ENCODE results near the gene ACY1. TPM values are rescaled to one million over a fixed set of nuclear protein-coding genes. Genes with fewer than 3 reads are reported as not detected.

Gene ACY1
- total and polyA plus RNA-seq, 2 of the 13 experiments (the other 11 are each of a cell fraction or from before 2014, with no cell fraction given): 113 to 162 TPM

- TF ChIP-seq ZNF687 (CRISPR knock-in tag; IDR thresholded peaks at IDR 0.05) (peak; percentile 49; the same call in 1 of the 2 replicates), ZNF850 (CRISPR knock-in tag; conservative IDR thresholded peaks at IDR 0.05) (no peak), NCOA1 (CRISPR knock-in tag; IDR thresholded peaks at IDR 0.05) (no peak), ZNF720 (CRISPR knock-in tag; IDR thresholded peaks at IDR 0.05) (no peak), HNF1A (IDR thresholded peaks at IDR 0.05; ENCODE audit: low read depth) (no peak), HNF1A (CRISPR knock-in tag; IDR thresholded peaks at IDR 0.05; ENCODE audit: borderline replicate concordance) (no peak), GATAD2A (CRISPR knock-in tag; IDR thresholded peaks at IDR 0.05) (no peak), CSRNP2 (CRISPR knock-in tag; conservative IDR thresholded peaks at IDR 0.05; ENCODE audit: low read depth) (no peak), MYC (CRISPR knock-in tag; IDR thresholded peaks at IDR 0.05; ENCODE audit: borderline replicate concordance) (0 out of 2 replicates have a peak, but pooled peaks have one; percentile 7), FOXM1 (CRISPR knock-in tag; IDR thresholded peaks at IDR 0.05) (no peak), SAP130 (CRISPR knock-in tag; IDR thresholded peaks at IDR 0.05; ENCODE audit: low read depth) (peak; percentile 44; the same call in 1 of the 2 replicates), ARNT (IDR thresholded peaks at IDR 0.05) (no peak), IRF9 (CRISPR knock-in tag; IDR thresholded peaks at IDR 0.05; ENCODE audit: borderline replicate concordance) (0 out of 2 replicates have a peak, but pooled peaks have one; percentile 36), CCDC6 (CRISPR knock-in tag; IDR thresholded peaks at IDR 0.05) (no peak), ZNF326 (CRISPR knock-in tag; IDR thresholded peaks at IDR 0.05; ENCODE audit: borderline replicate concordance) (peak; percentile 97), AGO2 (optimal IDR thresholded peaks at IDR 0.05; ENCODE audit: low read depth, low read length) (peak; percentile 99), ZNF274 (CRISPR knock-in tag; IDR thresholded peaks at IDR 0.05) (no peak; the same call in 1 of the 2 replicates), ZNF496 (CRISPR knock-in tag; IDR thresholded peaks at IDR 0.05; ENCODE audit: insufficient replicate concordance) (no peak), ZMYM4 (CRISPR knock-in tag; IDR thresholded peaks at IDR 0.05) (no peak)
Measured at GRCh38 chr3:51967384-51968169, 15.8 kb upstream of the ACY1 start, which contains the start of gene PCBP4 (continued).

Measured in HepG2 (cell line).